H1 (cell line): ENCODE results near the gene MTR. TPM values are rescaled to one million over a fixed set of nuclear protein-coding genes. Genes with fewer than 3 reads are reported as not detected.

Experiments
- CTCF ChIA-PET: fragments of 300-600 bp; sonication (Branson Sonifier 250); formaldehyde crosslinking; loops from one replicate; lab custom pipeline; 2021; ENCODE audit not compliant: partially characterized antibody; lab: Charles Lee
- POLR2A ChIA-PET: fragments of 300-600 bp; sonication (Branson Sonifier 250); formaldehyde crosslinking; loops from one replicate; lab custom pipeline; 2021; ENCODE audit warnings: inconsistent platforms; ENCODE audit not compliant: partially characterized antibody; lab: Charles Lee
- DNase-seq, 2 experiments: peaks; one replicate each; pipeline versions ENCODE4 v3.0.0 to v3.0.0-alpha.2; 2010 to 2022; ENCODE audit warnings: low spot score in 2 of 2, low read depth in 1 of 2, mixed read lengths in 1 of 2
- FAIRE-seq: peaks from 2 replicates; lab custom pipeline; 2011; peaks lifted over from hg19 to GRCh38; lab: Jason Lieb, UNC
- H2AFZ ChIP-seq: 2 replicates; pipeline ENCODE4 v1.8.1; 2012; ENCODE audit warnings: low read length, inconsistent platforms
- H2AK5ac ChIP-seq: 2 replicates; pipeline ENCODE4 v1.6.1; 2013; ENCODE audit warnings: low read depth, low read length
- H2BK120ac ChIP-seq: replicated peaks from 2 replicates; pipeline ENCODE3; 2013; ENCODE audit warnings: low read depth, low read length, inconsistent platforms
- H2BK12ac ChIP-seq: 2 replicates; pipeline ENCODE4 v1.6.1; 2013; ENCODE audit warnings: low read depth, low read length
- H2BK15ac ChIP-seq: 2 replicates; pipeline ENCODE4 v1.6.1; 2013; ENCODE audit warnings: low read length
- H2BK20ac ChIP-seq: 2 replicates; pipeline ENCODE4 v1.6.1; 2013; ENCODE audit warnings: low read length
- H2BK5ac ChIP-seq: 2 replicates; pipeline ENCODE4 v1.6.1; 2013; ENCODE audit warnings: low read depth, low read length
- H3K14ac ChIP-seq: 2 replicates; pipeline ENCODE4 v1.6.1; 2013; ENCODE audit warnings: inconsistent platforms; ENCODE audit not compliant: insufficient read length
- H3K18ac ChIP-seq: 2 replicates; pipeline ENCODE4 v1.6.1; 2013; ENCODE audit warnings: low read length; ENCODE audit errors: extremely low read depth
- H3K23ac ChIP-seq: 2 replicates; pipeline ENCODE4 v1.6.1; 2013; ENCODE audit warnings: inconsistent platforms; ENCODE audit not compliant: insufficient read length
- H3K23me2 ChIP-seq: 2 replicates; pipeline ENCODE4 v1.6.1; 2013; ENCODE audit warnings: low read depth, low read length
- H3K27ac ChIP-seq: 2 replicates; pipeline ENCODE4 v1.6.1; 2011; ENCODE audit warnings: low read depth, low read length, inconsistent platforms
- H3K27me3 ChIP-seq, 4 experiments: replicated peaks in 1 of 4; 1 replicate in 1 of 4; 2 replicates in 3 of 4; pipeline versions ENCODE4 v1.6.1 to v1.8.1; 2011 to 2013; ENCODE audit warnings: low read length in 3 of 4, mild to moderate bottlenecking in 3 of 4, inconsistent platforms in 2 of 4, mixed read lengths in 2 of 4, moderate library complexity in 1 of 4; ENCODE audit not compliant: control insufficient read depth in 3 of 4, insufficient read depth in 3 of 4; ENCODE audit errors: extremely low read depth in 1 of 4
- H3K36me3 ChIP-seq, 4 experiments: 2 replicates each; pipeline versions ENCODE4 v1.6.1 to v1.8.1; 2011 to 2013; ENCODE audit warnings: mild to moderate bottlenecking in 4 of 4, low read length in 3 of 4, moderate library complexity in 2 of 4, control low read depth in 1 of 4, inconsistent platforms in 1 of 4; ENCODE audit not compliant: insufficient read depth in 4 of 4, control insufficient read depth in 2 of 4
- H3K4ac ChIP-seq: replicated peaks from 2 replicates; pipeline ENCODE3; 2013; ENCODE audit warnings: low read length, low read depth, mixed read lengths, inconsistent platforms; ENCODE audit not compliant: insufficient read length
- H3K4me1 ChIP-seq, 4 experiments: replicated peaks in 1 of 4; 1 replicate in 1 of 4; 2 replicates in 3 of 4; pipeline versions ENCODE4 v1.6.1 to v1.8.1; 2011 to 2013; ENCODE audit warnings: low read length in 3 of 4, inconsistent platforms in 2 of 4, mixed read lengths in 1 of 4; ENCODE audit not compliant: insufficient read depth in 4 of 4, control insufficient read depth in 3 of 4
- H3K4me2 ChIP-seq, 2 experiments: 2 replicates each; pipeline versions ENCODE4 v1.6.1 to v1.8.1; 2011 to 2013; ENCODE audit warnings: low read depth in 2 of 2, low read length in 2 of 2, control low read depth in 1 of 2, inconsistent platforms in 1 of 2, mild to moderate bottlenecking in 1 of 2; ENCODE audit not compliant: insufficient read depth in 1 of 2
- H3K4me3 ChIP-seq, 4 experiments: fragments of 200-600, 300-600 bp in 1 of 4; sonication (generic), shearing (Covaris generic), sonication (Bioruptor Twin) in 1 of 4; 2 replicates each; pipeline versions ENCODE4 v1.5.1 to v1.8.1; 2011 to 2016; ENCODE audit warnings: low read length in 4 of 4, low read depth in 3 of 4, control low read depth in 2 of 4, inconsistent platforms in 2 of 4, mild to moderate bottlenecking in 2 of 4, mixed read lengths in 1 of 4, moderate library complexity in 1 of 4; ENCODE audit not compliant: insufficient read depth in 2 of 4; ENCODE audit errors: extremely low read depth in 1 of 4
- H3K56ac ChIP-seq: replicated peaks from 2 replicates; pipeline ENCODE3; 2013; ENCODE audit warnings: low read depth, mild to moderate bottlenecking, mixed read lengths, low read length, inconsistent platforms; ENCODE audit not compliant: insufficient read length
- H3K79me1 ChIP-seq: 2 replicates; pipeline ENCODE4 v1.6.1; 2013; ENCODE audit warnings: low read depth, low read length, control low read depth
- H3K79me2 ChIP-seq, 2 experiments: 2 replicates each; pipeline versions ENCODE4 v1.6.1 to v1.8.1; 2012 to 2013; ENCODE audit warnings: low read length in 2 of 2, mild to moderate bottlenecking in 2 of 2, inconsistent platforms in 1 of 2; ENCODE audit not compliant: insufficient read depth in 2 of 2, control insufficient read depth in 1 of 2
- H3K9ac ChIP-seq, 4 experiments: replicated peaks in 1 of 4; 1 replicate in 1 of 4; 2 replicates in 3 of 4; pipeline versions ENCODE4 v1.6.1 to v1.8.1; 2011 to 2013; ENCODE audit warnings: low read depth in 3 of 4, low read length in 3 of 4, control low read depth in 2 of 4, mild to moderate bottlenecking in 2 of 4, moderate library complexity in 2 of 4, inconsistent platforms in 1 of 4; ENCODE audit errors: extremely low read depth in 1 of 4
- H3K9me3 ChIP-seq, 2 experiments: 2 replicates each; pipeline versions ENCODE4 v1.6.1 to v1.8.1; 2012 to 2013; ENCODE audit warnings: mild to moderate bottlenecking in 2 of 2, moderate library complexity in 2 of 2, control low read depth in 1 of 2, inconsistent platforms in 1 of 2, low read depth in 1 of 2, low read length in 1 of 2, mixed read lengths in 1 of 2; ENCODE audit not compliant: insufficient read depth in 2 of 2
- H4K20me1 ChIP-seq, 2 experiments: replicated peaks in 1 of 2; 2 replicates each; pipeline versions ENCODE3 to v1.8.1; 2011 to 2013; ENCODE audit warnings: inconsistent platforms in 2 of 2, low read length in 2 of 2, mild to moderate bottlenecking in 1 of 2; ENCODE audit not compliant: insufficient read depth in 2 of 2, control insufficient read depth in 1 of 2
- H4K5ac ChIP-seq: 2 replicates; pipeline ENCODE4 v1.6.1; 2013; ENCODE audit warnings: low read length, low read depth, mixed read lengths, inconsistent platforms; ENCODE audit not compliant: insufficient read length
- H4K8ac ChIP-seq: 2 replicates; pipeline ENCODE4 v1.8.0; 2013; ENCODE audit warnings: mild to moderate bottlenecking, moderate library complexity, low read length, inconsistent platforms; ENCODE audit not compliant: insufficient read depth; ENCODE audit errors: extremely low read depth
- H4K91ac ChIP-seq: replicated peaks from 2 replicates; pipeline ENCODE3; 2013; ENCODE audit warnings: low read length, mixed read lengths, inconsistent platforms; ENCODE audit not compliant: insufficient read length
- HDAC2 ChIP-seq, 2 experiments: fragments of 300-600 bp in 1 of 2; sonication (generic) in 1 of 2; IDR thresholded peaks; 2 replicates each; pipeline ENCODE4 v1.6.1; 2011 to 2012; ENCODE audit warnings: low read depth in 2 of 2, low read length in 2 of 2, mild to moderate bottlenecking in 2 of 2, moderate library complexity in 2 of 2, borderline replicate concordance in 1 of 2, inconsistent platforms in 1 of 2
- WGBS, 2 experiments: shearing (Covaris generic) in 1 of 2; methylation state at CpG; one replicate each; pipeline versions ENCODE4 v1.1.6 to v1.1.7; 2013 to 2015; ENCODE audit warnings: low lambda C conversion rate in 2 of 2, mixed read lengths in 2 of 2, inconsistent platforms in 1 of 2, low coverage in 1 of 2, missing lambda C conversion rate in 1 of 2; ENCODE audit not compliant: insufficient replicate concordance in 2 of 2, insufficient coverage in 1 of 2, insufficient read length in 1 of 2; ENCODE audit errors: extremely low coverage in 1 of 2, missing lambda C conversion rate in 1 of 2; 5-methylcytosine and 5-hydroxymethylcytosine counted together
- polyA plus RNA-seq, 7 experiments: library from polyadenylated mRNA; depleted of rRNA in 3 of 7; stranded (reverse) in 5 of 7; unstranded in 2 of 7; fragments of >200 nt in 5 of 7; fragments of 200-250 nt in 2 of 7; gene quantifications; 1 replicate in 5 of 7; 2 replicates in 1 of 7; 4 replicates in 1 of 7; pipeline versions ENCODE4 v1.2.1 to v1.2.3, GENCODE V29; 2011 to 2013; ENCODE audit warnings: missing spikeins in 2 of 7, mixed read lengths in 2 of 7
- total RNA-seq: library from RNA; stranded (reverse); fragmentation: NEBNext Ultra II Directional; extraction: Animal tissue kit (Norgen Biotek cat#: 25700); gene quantifications from 2 replicates; pipeline ENCODE4 v1.2.1, GENCODE V29; 2021

Gene MTR
- total and polyA plus RNA-seq, 2 of the 8 experiments (the other 6 are each of a cell fraction or from before 2014, with no cell fraction given), result 4.8 to 27.4 TPM

- no peak for DNase-seq
- Histone ChIP-seq H3K23me2 (no peaks in the 10 kb centered on the region), H4K8ac (no peak overlapping the region), H2BK5ac (no peak overlapping the region), H3K36me3 (no peaks in the 10 kb centered on the region; a peak in 2 of 8 replicates), H3K9ac (no peak overlapping the region), H4K91ac (no peak overlapping the region), H3K27me3 (no peaks in the 10 kb centered on the region), H3K4me2 (no peak overlapping the region), H3K14ac (no peak overlapping the region), H2AK5ac (no peak overlapping the region), H3K9me3 (no peaks in the 10 kb centered on the region), H3K27ac (no peak overlapping the region), H3K18ac (no peak overlapping the region), H2BK120ac (no peak overlapping the region), H3K23ac (no peak overlapping the region), H4K5ac (no peak overlapping the region)
- FAIRE-seq, result no peak
- POLR2A ChIA-PET, result no interaction called here
- CTCF ChIA-PET, result no interaction called here
- 87% methylated on average over 5 of the region's 5 CpGs; no CpG with 5 or more reads in 1 of the 2 experiments for WGBS, 2 experiments
- no peak for TF ChIP-seq HDAC2 (IDR thresholded peaks at IDR 0.05; ENCODE audit: borderline replicate concordance in 1 of 2, low read depth in 2 of 2, low read length in 2 of 2)
- TF ChIP-seq, all 59 proteins: peak for 0
- Histone ChIP-seq H3K79me1 (no peaks in the 10 kb centered on the region), H2BK15ac (no peak overlapping the region), H3K4me1 (no peaks in the 10 kb centered on the region), H3K56ac (no peak overlapping the region), H4K20me1 (no peaks in the 10 kb centered on the region), H2BK20ac (no peak overlapping the region), H3K79me2 (no peaks in the 10 kb centered on the region), H3K4me3 (no peak overlapping the region), H3K4ac (no peak overlapping the region), H2AFZ (no peak overlapping the region), H2BK12ac (no peak overlapping the region)
Observed at GRCh38 chr1:236904892-236905741, 110.0 kb downstream of the MTR start.
